Mucosa of stomach (tissue), 1 donor: ENCODE data around the gene HAP1.

Experiments used
- H3K27me3 ChIP-seq: one replicate; pipeline ENCODE4 v1.7.0; 2013; ENCODE audit warnings: mild to moderate bottlenecking, low read length; ENCODE audit not compliant: control insufficient read depth, insufficient read depth
- H3K36me3 ChIP-seq: one replicate; pipeline ENCODE4 v1.7.0; 2013; ENCODE audit warnings: low read length; ENCODE audit not compliant: control insufficient read depth, insufficient read depth
- H3K4me1 ChIP-seq: one replicate; pipeline ENCODE4 v1.7.0; 2013; ENCODE audit warnings: mild to moderate bottlenecking, low read length; ENCODE audit not compliant: control insufficient read depth, insufficient read depth
- H3K4me3 ChIP-seq: one replicate; pipeline ENCODE4 v1.7.0; 2013; ENCODE audit warnings: low read length
- H3K9ac ChIP-seq: one replicate; pipeline ENCODE4 v1.7.0; 2013; ENCODE audit warnings: mild to moderate bottlenecking, low read length, moderate library complexity
- H3K9me3 ChIP-seq: one replicate; pipeline ENCODE4 v1.7.0; 2013; ENCODE audit warnings: mild to moderate bottlenecking, low read length, moderate library complexity; ENCODE audit not compliant: control insufficient read depth
- donor health status: Pancreatic carcinoma.

HAP1 gene

GRCh38 chr17:41736983-41737679 lies 2.7 kb upstream of the HAP1 start:
- H3K9me3 ChIP-seq = no peaks in the 10 kb centered on the region
- H3K4me3 ChIP-seq = no peak overlapping the region
- peaks cover 20% of the 10 kb centered on the region for H3K4me1 ChIP-seq
- no peaks in the 10 kb centered on the region for H3K36me3 ChIP-seq
- H3K27me3 ChIP-seq = peaks cover 54% of the 10 kb centered on the region
- no peak overlapping the region for H3K9ac ChIP-seq

GRCh38 chr17:41735744-41736143 lies 1.3 kb upstream of the HAP1 start:
- Histone ChIP-seq H3K9me3 (no peaks in the 10 kb centered on the region), H3K27me3 (peaks cover 66% of the 10 kb centered on the region), H3K36me3 (no peaks in the 10 kb centered on the region), H3K9ac (no peak overlapping the region), H3K4me1 (peaks cover 20% of the 10 kb centered on the region), H3K4me3 (no peak overlapping the region)

GRCh38 chr17:41734949-41735313 lies 488 bp upstream of the HAP1 start:
- Histone ChIP-seq H3K36me3 (no peaks in the 10 kb centered on the region), H3K9ac (no peak overlapping the region), H3K4me3 (no peak overlapping the region), H3K27me3 (peaks cover 73% of the 10 kb centered on the region), H3K9me3 (no peaks in the 10 kb centered on the region), H3K4me1 (peaks cover 20% of the 10 kb centered on the region)

DNA sequence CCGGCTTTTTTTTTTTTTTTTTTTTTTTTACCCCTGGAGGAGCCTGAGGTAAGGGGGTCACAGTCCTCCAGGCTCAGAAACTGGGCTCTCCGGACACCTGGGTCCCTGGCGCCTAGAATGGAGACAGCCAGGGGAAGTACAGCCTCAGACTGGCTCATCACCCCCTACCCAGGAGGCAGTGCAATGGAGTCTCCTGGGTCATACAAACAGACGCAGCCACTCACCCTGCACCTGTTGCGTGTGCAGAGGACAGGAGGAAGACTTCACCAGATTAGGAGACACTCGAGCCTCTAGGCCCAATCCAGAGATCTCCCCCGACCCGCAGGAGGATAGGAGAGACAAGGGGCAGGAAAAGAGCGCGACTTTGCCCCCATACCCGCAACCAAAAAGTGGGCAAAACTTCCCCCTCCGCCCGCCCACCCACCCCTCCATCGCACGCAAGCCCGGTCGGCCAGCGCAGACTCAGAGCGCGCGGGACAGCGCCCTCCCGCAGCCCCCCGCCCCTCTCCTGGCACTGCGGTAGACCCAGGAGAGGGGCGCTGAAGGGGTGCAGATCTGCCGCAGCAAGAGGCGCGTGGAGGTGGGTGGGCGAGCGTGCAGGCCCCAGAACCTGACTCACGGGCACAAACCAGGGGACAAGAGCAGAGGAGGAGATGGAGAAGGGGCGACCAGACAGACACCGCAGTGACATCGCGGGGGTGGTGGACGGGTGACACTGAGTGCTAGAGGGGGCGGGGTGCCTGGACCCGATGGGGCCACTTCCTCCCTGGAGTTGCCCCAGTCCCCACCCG lies 900 bp downstream of the HAP1 start:
- Histone ChIP-seq H3K4me3 (no peak overlapping the region), H3K4me1 (peaks cover 17% of the 10 kb centered on the region), H3K27me3 (peaks cover 73% of the 10 kb centered on the region)

GRCh38 chr17:41731836-41732235 lies 2.6 kb downstream of the HAP1 start:
- Histone ChIP-seq H3K27me3 (peaks cover 63% of the 10 kb centered on the region), H3K36me3 (no peaks in the 10 kb centered on the region), H3K9me3 (no peaks in the 10 kb centered on the region), H3K4me1 (peaks cover 10% of the 10 kb centered on the region), H3K4me3 (no peak overlapping the region), H3K9ac (peak overlapping the region; percentile 17)

More for the DNA sequence above, 900 bp downstream of the HAP1 start:
- Histone ChIP-seq H3K36me3 (no peaks in the 10 kb centered on the region), H3K9me3 (no peaks in the 10 kb centered on the region), H3K9ac (no peak overlapping the region)

DNA sequence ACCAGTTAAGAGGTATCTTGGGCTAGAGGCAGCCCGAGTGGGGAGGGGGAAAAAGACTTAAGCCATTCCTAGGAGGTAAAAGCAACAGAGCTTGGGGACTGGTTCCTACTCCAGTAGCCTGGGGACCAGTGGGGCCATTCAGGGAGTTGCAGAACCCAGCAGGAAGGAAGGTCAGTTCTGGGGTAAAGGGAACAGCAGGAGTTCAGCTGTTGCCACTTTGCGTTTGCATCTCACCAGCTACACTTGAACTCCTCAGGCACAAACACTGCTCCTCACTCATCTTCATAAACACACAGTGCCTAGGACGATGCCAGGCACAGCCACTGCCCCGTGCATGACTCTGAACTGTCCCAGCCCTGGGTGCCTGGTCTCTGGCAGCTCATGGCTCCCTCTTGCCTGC lies 4.0 kb downstream of the HAP1 start:
- peaks cover 51% of the 10 kb centered on the region for H3K27me3 ChIP-seq
- H3K9ac ChIP-seq = no peak overlapping the region

DNA sequence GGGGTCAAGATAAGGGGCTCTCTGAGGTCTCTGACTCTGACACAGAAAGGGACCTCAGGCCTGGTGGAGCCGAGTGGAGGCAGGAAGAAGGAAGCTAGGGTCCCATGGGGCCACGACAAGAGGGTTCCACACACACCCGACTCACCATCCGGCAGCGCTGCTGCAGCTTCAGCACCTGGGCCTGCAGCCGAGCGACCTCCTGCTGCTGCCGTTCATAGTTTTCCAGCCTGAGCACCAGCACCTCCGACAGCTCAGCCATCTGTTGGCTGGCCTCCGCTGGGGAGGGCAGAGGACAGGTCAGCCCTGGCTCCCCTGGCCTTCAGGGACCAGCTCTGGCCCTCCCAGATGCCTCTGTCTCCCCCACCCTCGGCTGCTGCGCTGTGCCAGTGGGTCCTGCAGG lies 6.4 kb downstream of the HAP1 start:
- H3K9me3 ChIP-seq = no peaks in the 10 kb centered on the region
- H3K4me1 ChIP-seq = no peaks in the 10 kb centered on the region
- no peak overlapping the region for H3K4me3 ChIP-seq
- peaks cover 28% of the 10 kb centered on the region for H3K27me3 ChIP-seq
- no peaks in the 10 kb centered on the region for H3K36me3 ChIP-seq
- no peak overlapping the region for H3K9ac ChIP-seq

More for the DNA sequence above, 4.0 kb downstream of the HAP1 start:
- Histone ChIP-seq H3K4me1 (peaks cover 10% of the 10 kb centered on the region), H3K36me3 (no peaks in the 10 kb centered on the region), H3K9me3 (no peaks in the 10 kb centered on the region), H3K4me3 (no peak overlapping the region)

- no peaks in the 10 kb centered on the region for H3K9me3 ChIP-seq
- no peak overlapping the region for H3K9ac ChIP-seq
- no peaks in the 10 kb centered on the region for H3K4me1 ChIP-seq
- no peak overlapping the region for H3K4me3 ChIP-seq
- peaks cover under 1% of the 10 kb centered on the region for H3K27me3 ChIP-seq
- no peaks in the 10 kb centered on the region for H3K36me3 ChIP-seq
Measured at GRCh38 chr17:41725134-41725533, 9.3 kb downstream of the HAP1 start.

GRCh38 chr17:41724476-41725050 lies 9.9 kb downstream of the HAP1 start:
- Histone ChIP-seq H3K27me3 (no peaks in the 10 kb centered on the region), H3K4me3 (no peak overlapping the region), H3K9me3 (no peaks in the 10 kb centered on the region), H3K9ac (no peak overlapping the region), H3K4me1 (no peaks in the 10 kb centered on the region), H3K36me3 (no peaks in the 10 kb centered on the region)

DNA sequence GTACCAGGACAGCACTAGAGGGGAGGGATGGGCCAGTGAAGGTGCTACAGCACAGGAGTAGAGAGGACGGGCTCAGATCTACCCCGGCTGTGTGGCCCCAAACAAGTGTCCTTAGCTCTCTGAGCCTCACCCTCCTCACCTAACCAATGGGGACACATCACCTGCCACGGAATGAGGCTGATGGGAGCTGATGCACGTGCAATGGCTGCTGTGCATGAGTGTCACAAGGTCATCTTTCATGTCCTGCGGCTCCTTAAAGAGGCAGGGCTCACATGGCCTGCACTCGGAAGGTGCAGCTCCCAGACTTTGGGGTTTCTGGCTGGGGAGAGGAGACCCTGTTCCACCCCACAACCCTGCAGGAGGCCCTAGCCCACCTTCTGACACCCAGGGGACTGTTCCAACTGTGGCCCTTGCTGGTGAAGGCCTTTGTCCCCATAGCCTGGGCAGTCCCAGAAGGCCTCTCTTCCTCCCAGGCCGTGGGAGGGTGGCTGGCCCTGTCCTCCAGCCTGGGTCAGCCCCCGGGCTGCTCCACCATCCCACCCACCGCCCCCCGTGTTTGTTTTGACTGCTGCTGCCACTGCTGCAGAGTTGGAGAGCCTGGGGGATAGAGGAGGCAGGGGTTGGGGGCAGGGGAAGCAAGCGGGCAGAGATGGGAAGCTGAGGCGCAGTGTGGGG lies 10.5 kb downstream of the HAP1 start:
- H3K27me3 ChIP-seq = no peaks in the 10 kb centered on the region
- H3K9ac ChIP-seq = no peak overlapping the region
- H3K4me3 ChIP-seq = no peak overlapping the region
- H3K36me3 ChIP-seq = no peaks in the 10 kb centered on the region
- no peaks in the 10 kb centered on the region for H3K9me3 ChIP-seq
- no peaks in the 10 kb centered on the region for H3K4me1 ChIP-seq

GRCh38 chr17:41722231-41722630 lies 12.2 kb downstream of the HAP1 start:
- no peaks in the 10 kb centered on the region for H3K27me3 ChIP-seq
- H3K36me3 ChIP-seq = no peaks in the 10 kb centered on the region
- H3K4me3 ChIP-seq = no peak overlapping the region
- H3K9ac ChIP-seq = no peak overlapping the region
- no peaks in the 10 kb centered on the region for H3K4me1 ChIP-seq
- H3K9me3 ChIP-seq = no peaks in the 10 kb centered on the region

- no peaks in the 10 kb centered on the region for H3K27me3 ChIP-seq
- no peak overlapping the region for H3K9ac ChIP-seq
- H3K9me3 ChIP-seq = no peaks in the 10 kb centered on the region
- H3K4me1 ChIP-seq = no peaks in the 10 kb centered on the region
- no peak overlapping the region for H3K4me3 ChIP-seq
- no peaks in the 10 kb centered on the region for H3K36me3 ChIP-seq
Measured at GRCh38 chr17:41718287-41718645, 16.2 kb downstream of the HAP1 start.
